Activated CD8-positive, alpha-beta memory T cell treated with anti-CD3 and anti-CD28 coated beads, Interleukin-2, amount 50 U/mL, for 1 hour (primary cell): ENCODE data around the gene PDE6C.

Source experiments
- DNase-seq: peaks from one replicate; pipeline ENCODE4 v3.0.0-alpha.2; 2020; ENCODE audit errors: extremely low read depth

PDE6C gene

DNA sequence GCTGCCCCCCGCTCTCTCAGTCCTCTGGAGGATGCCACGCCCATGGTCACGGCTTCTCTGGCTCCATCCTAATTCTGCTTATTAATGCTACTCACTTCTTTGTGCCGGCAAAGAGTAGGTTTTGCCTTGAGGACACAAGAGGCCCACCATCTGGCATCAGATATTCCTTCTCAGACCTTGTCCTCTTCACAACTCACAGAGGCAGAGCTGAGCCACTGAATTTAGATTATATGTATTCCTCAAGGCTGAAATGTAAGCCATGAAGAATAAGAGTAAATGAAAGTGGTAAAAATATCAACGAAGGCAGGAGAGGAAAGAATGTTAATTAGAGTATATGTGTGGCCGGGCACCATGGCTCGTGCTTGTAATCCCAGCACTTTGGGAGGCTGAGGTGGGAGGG lies 17.8 kb upstream of the PDE6C start:
- no peak for DNase-seq

- DNase-seq, result no peak
Observed at GRCh38 chr10:93595378-93596161, 16.8 kb upstream of the PDE6C start.

DNA sequence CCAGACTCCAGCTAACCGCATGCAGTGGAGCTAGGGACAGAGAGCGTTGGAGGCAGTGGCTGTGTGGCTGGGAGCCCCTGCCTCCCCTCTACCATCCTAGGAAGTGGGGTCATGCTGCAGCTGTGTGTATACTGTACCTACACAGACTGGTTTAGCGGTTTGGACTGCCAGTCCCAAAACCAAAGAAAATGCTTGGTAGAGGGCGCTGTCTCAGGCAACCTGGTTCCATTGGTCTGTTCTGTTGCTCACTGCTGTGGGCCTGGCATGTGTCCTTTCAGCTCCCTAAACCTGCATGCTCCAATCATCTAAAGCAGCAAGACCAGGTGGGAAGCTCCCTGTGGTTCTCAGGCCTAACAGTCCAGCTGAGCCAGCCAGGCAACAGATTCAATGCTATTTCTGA lies 15.8 kb upstream of the PDE6C start:
- DNase-seq, result no peak

DNA sequence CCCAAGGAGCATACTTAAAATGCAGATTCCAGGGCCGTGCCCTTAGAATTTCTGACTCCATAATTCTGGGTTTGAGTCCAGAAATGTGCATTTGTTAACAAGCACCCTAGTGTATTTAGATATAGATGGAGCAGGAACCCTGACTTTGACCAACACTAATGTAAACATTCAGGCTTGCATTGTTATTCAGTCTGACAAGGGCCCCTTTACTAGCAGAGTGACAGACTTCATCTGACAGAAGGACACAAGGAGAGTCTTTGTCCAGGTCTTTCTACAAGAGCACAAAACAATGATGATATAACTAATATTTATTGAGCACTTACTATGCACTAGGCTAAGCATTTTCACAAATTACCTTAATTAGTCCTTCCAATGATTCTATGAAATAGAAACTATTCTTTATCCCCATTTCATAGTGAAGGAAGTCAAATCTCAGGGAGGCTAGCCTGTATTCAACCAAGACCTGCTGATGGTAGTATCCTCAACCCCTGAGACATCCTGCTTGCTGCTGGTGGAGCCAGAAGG lies 15.2 kb upstream of the PDE6C start:
- DNase-seq, result no peak

GRCh38 chr10:93598157-93598556 lies 14.2 kb upstream of the PDE6C start:
- no peak for DNase-seq

DNA sequence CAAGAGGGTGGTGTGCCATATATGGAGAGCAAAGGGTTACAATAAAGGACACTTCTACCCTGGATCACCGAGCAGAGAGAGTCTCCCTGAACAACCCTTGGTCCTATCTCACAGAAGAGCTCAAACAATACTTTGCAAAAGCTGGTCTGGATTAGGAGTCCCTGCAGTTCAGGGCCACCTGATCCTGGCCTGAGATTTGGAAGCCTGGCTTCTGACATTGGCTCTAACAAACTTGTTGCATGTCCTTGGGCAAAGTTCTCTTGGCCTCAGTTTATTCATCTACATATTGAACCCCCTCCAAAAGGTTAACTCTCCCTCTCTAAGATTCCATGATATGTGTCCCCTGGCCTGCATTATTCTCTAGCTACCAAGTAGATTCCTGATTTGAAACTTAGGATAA lies 13.0 kb upstream of the PDE6C start:
- no peak for DNase-seq

GRCh38 chr10:93599778-93600177 lies 12.6 kb upstream of the PDE6C start:
- DNase-seq, result no peak

DNA sequence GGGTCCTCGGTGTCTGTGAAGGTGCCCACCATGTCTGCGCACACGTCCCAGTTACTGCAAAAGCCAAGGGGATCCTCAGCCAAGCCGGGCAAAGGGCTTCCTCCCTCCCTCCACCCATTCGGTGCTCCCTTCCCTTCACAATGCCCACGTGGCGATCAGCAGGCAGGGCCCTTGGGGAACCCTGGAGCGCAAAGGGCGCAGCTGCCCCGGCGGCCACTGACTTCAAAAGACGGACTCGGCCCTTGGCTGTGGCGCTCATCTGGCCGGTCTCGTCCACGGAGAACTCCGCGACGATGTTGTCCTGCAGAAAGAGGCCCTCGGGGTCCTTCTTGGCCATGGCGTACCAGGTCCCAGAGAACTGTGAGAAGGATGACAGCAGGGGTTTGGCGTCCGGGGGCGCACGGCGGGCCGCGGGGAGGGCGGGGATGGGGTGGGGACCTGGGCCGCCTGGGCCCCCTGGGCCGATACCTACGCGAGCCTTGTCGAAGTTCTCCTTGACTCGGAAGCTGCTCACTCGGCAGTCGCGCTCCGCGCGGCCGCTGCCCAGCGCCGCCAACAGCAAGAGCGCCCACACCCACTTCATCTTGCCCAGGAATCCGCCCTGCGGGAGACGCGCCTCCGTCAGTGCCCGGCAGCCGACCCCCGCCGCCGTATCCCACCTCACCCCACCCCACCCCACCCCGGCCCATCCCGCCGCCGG lies 11.7 kb upstream of the PDE6C start:
- no peak for DNase-seq

GRCh38 chr10:93601146-93601773 lies 11.1 kb upstream of the PDE6C start, which contains the start of gene RBP4:
Gene RBP4 (minus strand): TSS chr10:93601235. CDS start chr10:93601028, 207 bp downstream.
- no peak for DNase-seq

DNA sequence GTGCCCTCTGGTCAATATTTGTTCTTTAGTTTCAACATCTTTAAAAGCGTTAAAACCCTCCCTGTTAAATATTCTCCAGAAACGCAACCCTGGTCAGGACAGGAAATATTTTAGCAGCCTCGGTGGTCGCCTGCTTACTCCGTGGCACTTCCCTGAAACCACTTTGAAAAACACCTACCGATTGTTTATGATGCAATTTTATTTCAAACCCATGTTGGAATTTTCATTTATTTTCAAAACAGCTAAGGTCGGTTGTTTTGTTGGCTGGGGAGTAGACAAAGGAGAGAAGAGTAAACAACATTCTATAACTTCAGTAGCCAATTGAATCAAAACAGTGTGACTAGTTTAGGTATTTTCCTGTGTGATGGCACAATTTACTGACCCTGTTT lies 10.6 kb upstream of the PDE6C start:
- DNase-seq, result no peak

DNA sequence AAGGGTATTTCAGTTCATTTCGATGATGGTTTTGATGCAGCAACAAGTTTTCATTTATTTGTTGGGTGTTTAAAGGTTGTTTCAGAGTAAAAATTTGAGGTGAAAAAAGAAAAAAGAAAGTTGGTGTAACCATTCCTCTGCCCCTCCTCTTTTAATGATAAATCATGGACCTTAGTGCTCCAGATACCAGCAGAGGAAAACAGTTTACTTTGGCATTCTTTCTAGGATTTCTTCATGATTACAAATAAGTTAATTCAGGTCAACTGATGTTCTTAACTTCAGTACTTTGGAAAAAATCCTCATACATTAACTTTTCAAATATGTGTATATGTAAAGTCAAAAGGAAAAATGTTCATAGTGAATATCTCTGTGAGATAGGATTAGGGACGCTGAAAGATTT lies 9.3 kb upstream of the PDE6C start:
- DNase-seq, result no peak

- DNase-seq, result no peak
Observed at GRCh38 chr10:93604146-93604545, 8.2 kb upstream of the PDE6C start.

- DNase-seq, result no peak
Observed at GRCh38 chr10:93608421-93608820, 3.9 kb upstream of the PDE6C start.

DNA sequence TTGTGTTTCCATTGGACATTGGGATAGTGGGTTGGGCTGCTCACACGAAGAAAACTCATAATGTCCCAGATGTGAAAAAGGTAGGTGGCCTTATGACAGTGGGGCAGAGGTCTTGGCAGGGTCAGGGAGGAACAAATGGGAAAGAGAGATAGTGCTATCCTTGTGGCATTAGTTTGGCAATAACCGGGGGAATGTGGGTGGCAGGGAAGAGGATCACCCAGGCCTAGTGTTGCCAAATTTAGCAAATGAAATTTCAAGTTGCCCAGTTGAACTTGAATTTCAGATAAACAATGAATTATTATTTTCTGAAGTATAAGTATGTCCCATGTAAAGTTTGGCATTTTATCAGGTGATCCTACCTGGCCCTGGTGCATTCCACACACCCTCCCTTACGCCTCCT lies 789 bp downstream of the PDE6C start:
- DNase-seq, result no peak

DNA sequence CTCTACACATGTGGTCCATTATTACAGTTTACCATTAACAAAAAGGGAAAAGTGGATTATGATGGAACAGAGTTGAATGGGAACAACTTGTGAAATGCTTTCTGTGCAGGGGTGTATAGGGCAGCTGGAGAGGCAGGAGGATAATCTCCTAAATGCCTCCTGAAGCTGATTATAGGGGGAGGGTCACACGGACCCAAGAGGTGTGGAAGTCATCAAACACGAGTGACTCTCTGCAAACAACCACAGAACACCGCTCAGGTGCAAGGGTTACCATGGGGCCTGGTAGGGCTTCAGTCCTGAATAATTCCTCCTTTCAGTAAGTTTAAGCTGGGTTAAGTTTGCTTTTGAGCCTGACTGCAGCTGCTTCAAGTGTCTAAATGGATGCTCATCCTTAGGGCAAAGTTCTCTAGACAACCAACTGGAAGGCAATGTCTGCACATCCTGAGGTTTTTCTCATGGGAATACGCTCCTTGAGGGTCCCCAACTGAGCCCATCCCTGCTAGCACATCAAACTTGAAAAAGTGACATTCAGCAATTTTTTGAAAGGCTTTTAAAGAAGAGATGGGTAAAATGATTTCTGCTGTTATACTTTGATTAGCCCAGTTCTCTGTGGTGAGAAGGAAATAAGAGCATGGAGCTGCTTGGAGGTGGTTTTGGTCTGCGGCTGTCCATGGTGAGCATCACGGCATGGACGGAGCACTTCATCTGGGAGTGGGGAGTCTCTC lies 1.9 kb downstream of the PDE6C start:
- no peak for DNase-seq

DNA sequence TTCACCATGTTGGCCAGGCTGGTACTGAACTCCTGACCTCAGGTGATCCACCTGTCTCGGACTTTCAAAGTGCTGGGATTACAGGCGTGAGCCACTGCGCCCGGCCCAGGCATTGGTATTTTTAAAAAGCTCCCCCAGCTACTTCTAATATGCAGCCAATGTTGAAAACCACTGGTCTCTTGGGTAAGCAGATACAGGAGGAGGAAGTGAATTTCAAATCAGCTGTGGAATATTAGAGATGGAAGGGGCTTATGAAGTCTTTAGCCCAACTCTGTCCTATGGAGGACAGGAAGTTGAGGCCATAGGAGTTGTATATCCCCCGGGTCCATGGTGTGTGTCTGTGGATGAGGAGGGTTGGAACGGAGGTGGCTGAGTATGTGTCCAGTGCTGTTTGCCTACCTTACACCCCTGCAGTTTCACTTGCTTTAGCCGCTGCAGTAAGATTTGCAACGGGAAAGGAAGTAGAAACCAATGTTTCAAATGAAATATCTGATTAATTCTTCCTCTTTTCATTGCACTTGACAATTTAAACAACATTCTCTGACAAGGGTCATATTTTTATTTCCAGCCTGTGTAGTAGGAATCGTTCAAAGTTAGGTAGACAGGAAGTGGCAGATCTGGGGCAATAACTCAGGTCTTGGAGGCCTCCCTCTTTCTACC lies 3.4 kb downstream of the PDE6C start:
- no peak for DNase-seq

DNA sequence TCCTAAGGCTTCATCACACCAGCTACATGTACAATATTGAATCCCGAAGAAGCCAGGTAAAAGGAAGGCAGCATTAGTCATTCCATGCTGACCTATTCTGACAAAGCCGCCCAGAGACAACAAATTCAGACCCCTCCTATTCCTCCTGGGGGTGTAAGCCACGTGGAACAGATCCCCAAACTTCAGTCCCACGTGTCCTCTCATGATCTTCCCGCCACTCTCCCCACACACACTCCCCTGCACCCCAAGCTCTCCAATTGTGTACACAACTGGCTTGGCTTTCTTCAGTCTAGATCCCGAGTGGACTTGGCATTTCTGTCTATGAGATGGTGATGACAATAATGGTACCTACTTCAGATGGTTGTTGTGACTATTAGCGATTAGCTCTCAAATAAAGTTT lies 8.6 kb downstream of the PDE6C start:
- DNase-seq, result no peak

- no peak for DNase-seq
Observed at GRCh38 chr10:93622942-93623341, 10.6 kb downstream of the PDE6C start.

DNA sequence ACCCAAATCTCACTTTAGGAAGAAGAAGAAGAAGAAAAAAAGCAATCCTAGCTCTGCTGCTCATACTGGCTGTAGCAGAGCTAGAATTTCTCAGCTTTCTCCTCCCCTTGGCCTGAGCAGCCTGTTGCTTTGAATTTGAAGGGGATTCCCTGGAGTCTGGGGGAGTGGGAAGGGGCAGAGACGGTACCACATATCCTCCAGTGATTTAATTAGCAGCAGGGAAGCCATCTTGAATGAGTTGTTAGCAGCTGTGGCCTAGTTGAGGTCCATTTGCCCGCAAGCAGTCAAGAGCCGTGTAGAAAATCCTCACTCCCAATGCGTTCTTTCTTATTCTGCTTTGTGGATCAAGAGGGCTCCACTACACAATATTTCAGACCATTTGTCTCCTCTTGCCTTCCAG lies 16.5 kb downstream of the PDE6C start:
- no peak for DNase-seq

- DNase-seq, result no peak
Observed at GRCh38 chr10:93629647-93630305, 17.4 kb downstream of the PDE6C start.
